Suprapubic skin (tissue), 3 donors: ENCODE results near the gene THSD7A.

Source experiments
- POLR2A ChIP-seq, 2 donors: fragments of 450-650 bp; IDR thresholded peaks; one replicate each; pipeline ENCODE4 v1.6.1; 2017; ENCODE audit warnings: antibody characterized with exemption in 2 of 2, mild to moderate bottlenecking in 2 of 2, moderate library complexity in 2 of 2
- TF ChIP-seq, protein P1 (sequence below), 2 donors: fragments of 200-600 bp in 1 of 2; fragments of 450-650 bp in 1 of 2; sonication (generic) in 1 of 2; IDR thresholded peaks; one replicate each; pipeline ENCODE4 v1.5.1; 2016 to 2019; ENCODE audit warnings: antibody characterized with exemption in 2 of 2, mild to moderate bottlenecking in 1 of 2, moderate library complexity in 1 of 2

DNA sequence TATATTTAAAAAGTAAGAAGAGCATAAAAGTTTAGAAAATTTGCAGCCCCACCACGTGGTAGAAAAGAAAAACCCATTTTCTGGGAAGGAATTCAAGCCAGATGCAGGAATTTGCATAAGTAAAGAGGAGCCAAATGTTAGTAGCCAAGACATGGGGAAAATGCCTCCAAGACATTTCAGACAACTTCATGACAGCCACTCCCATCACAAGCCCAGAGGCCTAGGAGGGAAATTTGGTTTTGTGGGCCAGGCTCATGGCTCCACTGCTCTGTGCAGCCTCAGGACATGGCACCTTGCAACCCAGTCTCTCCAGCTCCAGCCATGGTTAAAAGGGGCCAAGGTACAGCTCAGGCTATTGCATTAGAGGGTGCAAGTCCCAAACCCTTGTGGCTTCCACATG is 411.9 kb downstream of the THSD7A start:
- TF ChIP-seq, protein P1, sequence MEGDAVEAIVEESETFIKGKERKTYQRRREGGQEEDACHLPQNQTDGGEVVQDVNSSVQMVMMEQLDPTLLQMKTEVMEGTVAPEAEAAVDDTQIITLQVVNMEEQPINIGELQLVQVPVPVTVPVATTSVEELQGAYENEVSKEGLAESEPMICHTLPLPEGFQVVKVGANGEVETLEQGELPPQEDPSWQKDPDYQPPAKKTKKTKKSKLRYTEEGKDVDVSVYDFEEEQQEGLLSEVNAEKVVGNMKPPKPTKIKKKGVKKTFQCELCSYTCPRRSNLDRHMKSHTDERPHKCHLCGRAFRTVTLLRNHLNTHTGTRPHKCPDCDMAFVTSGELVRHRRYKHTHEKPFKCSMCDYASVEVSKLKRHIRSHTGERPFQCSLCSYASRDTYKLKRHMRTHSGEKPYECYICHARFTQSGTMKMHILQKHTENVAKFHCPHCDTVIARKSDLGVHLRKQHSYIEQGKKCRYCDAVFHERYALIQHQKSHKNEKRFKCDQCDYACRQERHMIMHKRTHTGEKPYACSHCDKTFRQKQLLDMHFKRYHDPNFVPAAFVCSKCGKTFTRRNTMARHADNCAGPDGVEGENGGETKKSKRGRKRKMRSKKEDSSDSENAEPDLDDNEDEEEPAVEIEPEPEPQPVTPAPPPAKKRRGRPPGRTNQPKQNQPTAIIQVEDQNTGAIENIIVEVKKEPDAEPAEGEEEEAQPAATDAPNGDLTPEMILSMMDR (IDR thresholded peaks at IDR 0.05), result no peak
- TF ChIP-seq POLR2A (IDR thresholded peaks at IDR 0.05), result no peak
